GM23248 (cell line): ENCODE measurements around the gene TRPM2. TPM values are rescaled to one million over a fixed set of nuclear protein-coding genes. Genes with fewer than 3 reads are reported as not detected.

Experiments
- DNase-seq: peaks from one replicate; pipeline ENCODE4 v3.0.0-alpha.2; 2015
- H2AFZ ChIP-seq: fragments of 200-600 bp; sonication (generic); 2 replicates; pipeline ENCODE4 v1.6.1; 2016; ENCODE audit warnings: antibody characterized with exemption
- H3F3A ChIP-seq: fragments of 200-600 bp; sonication (generic); 2 replicates; pipeline ENCODE4 v1.6.1; 2016; ENCODE audit warnings: mild to moderate bottlenecking, antibody characterized with exemption, mixed run types; ENCODE audit not compliant: insufficient read depth
- H3K27ac ChIP-seq: fragments of 200-600 bp; sonication (generic); 2 replicates; pipeline ENCODE4 v1.5.1; 2016; ENCODE audit warnings: mild to moderate bottlenecking
- H3K27me3 ChIP-seq: fragments of 200-600 bp; sonication (generic); replicated peaks from 2 replicates; pipeline ENCODE4 v1.6.1; 2016; ENCODE audit warnings: mild to moderate bottlenecking; ENCODE audit not compliant: insufficient read depth
- H3K36me3 ChIP-seq: fragments of 200-600 bp; sonication (generic); 2 replicates; pipeline ENCODE4 v1.6.1; 2016; ENCODE audit warnings: low read depth, mild to moderate bottlenecking
- H3K4me1 ChIP-seq: fragments of 200-600 bp; sonication (generic); 2 replicates; pipeline ENCODE4 v1.6.1; 2016; ENCODE audit warnings: mild to moderate bottlenecking; ENCODE audit not compliant: insufficient read depth
- H3K4me2 ChIP-seq: fragments of 200-600 bp; sonication (generic); one replicate; pipeline ENCODE4 v1.6.1; 2016; ENCODE audit warnings: mild to moderate bottlenecking; ENCODE audit not compliant: unreplicated experiment
- H3K4me3 ChIP-seq: fragments of 200-600 bp; sonication (generic); 2 replicates; pipeline ENCODE4 v1.5.1; 2016; ENCODE audit warnings: mild to moderate bottlenecking
- H3K79me2 ChIP-seq: fragments of 200-600 bp; sonication (generic); 2 replicates; pipeline ENCODE4 v1.6.1; 2016; ENCODE audit warnings: mild to moderate bottlenecking; ENCODE audit not compliant: insufficient read depth
- H3K9ac ChIP-seq: fragments of 200-600 bp; sonication (generic); 2 replicates; pipeline ENCODE4 v1.6.1; 2016; ENCODE audit warnings: mild to moderate bottlenecking
- H3K9me2 ChIP-seq: fragments of 200-600 bp; sonication (generic); 2 replicates; pipeline ENCODE4 v1.6.1; 2016; ENCODE audit warnings: mixed run types, mild to moderate bottlenecking, moderate library complexity; ENCODE audit not compliant: insufficient read depth
- H3K9me3 ChIP-seq: fragments of 200-600 bp; sonication (generic); one replicate; pipeline ENCODE4 v1.6.1; 2017; ENCODE audit warnings: low read depth
- H4K20me1 ChIP-seq: fragments of 200-600 bp; sonication (generic); 2 replicates; pipeline ENCODE4 v1.6.0; 2016; ENCODE audit not compliant: insufficient read depth
- EZH2 ChIP-seq: fragments of 200-600 bp; sonication (generic); IDR thresholded peaks from 2 replicates; pipeline ENCODE4 v1.6.1; 2018; ENCODE audit warnings: antibody characterized with exemption, mild to moderate bottlenecking; ENCODE audit not compliant: insufficient read depth, poor library complexity, severe bottlenecking
- EZH2phosphoT487 ChIP-seq: fragments of 200-600 bp; sonication (generic); IDR thresholded peaks from 2 replicates; pipeline ENCODE4 v1.6.1; 2018; ENCODE audit warnings: antibody characterized with exemption, moderate library complexity, mild to moderate bottlenecking, low read depth; ENCODE audit not compliant: insufficient read depth
- WGBS, 2 experiments: methylation state at CpG; one replicate each; pipeline ENCODE4 v1.1.6; 2015 to 2017; ENCODE audit warnings: low lambda C conversion rate in 2 of 2, low coverage in 1 of 2; ENCODE audit errors: missing lambda C conversion rate in 2 of 2; 5-methylcytosine and 5-hydroxymethylcytosine counted together
- in situ Hi-C: fragments of 300-500 bp; cut with MboI; formaldehyde crosslinking; loops from 2 replicates; pipeline ENCODE4 v1.15.0; 2020
- polyA plus RNA-seq: library from polyadenylated mRNA; unstranded; fragments of >200 nt; fragmentation: Nextera tagmentation; extraction: Ambion mirVana; gene quantifications from 2 replicates; pipeline ENCODE4 v1.2.1, GENCODE V29; 2016
- total RNA-seq: library from RNA; depleted of rRNA; stranded (reverse); fragments of >200 nt; shearing (Covaris generic); gene quantifications from 2 replicates; pipeline ENCODE4 v1.2.3, GENCODE V29; 2014

Gene TRPM2
- total and polyA plus RNA-seq, 2 experiments from 2014 or later = 0.22 TPM; not detected in 1

- no peak overlapping the region for H3K9ac ChIP-seq
- no peak for DNase-seq
- no peak overlapping the region for H2AFZ ChIP-seq
- H4K20me1 ChIP-seq = no peaks in the 10 kb centered on the region
- no peaks in the 10 kb centered on the region for H3F3A ChIP-seq
- no peaks in the 10 kb centered on the region for H3K9me2 ChIP-seq
- no peak for TF ChIP-seq EZH2phosphoT487
- no peak for TF ChIP-seq EZH2
- H3K79me2 ChIP-seq = no peaks in the 10 kb centered on the region
- H3K4me1 ChIP-seq = no peaks in the 10 kb centered on the region
- H3K4me2 ChIP-seq = no peak overlapping the region
- no peaks in the 10 kb centered on the region; the same call in 1 of the 2 replicates for H3K27me3 ChIP-seq
- H3K9me3 ChIP-seq = no peaks in the 10 kb centered on the region
- no peak overlapping the region for H3K27ac ChIP-seq
- 39 to 45% methylated on average over 20 to 22 of the region's 22 CpGs for WGBS, 2 experiments
- in situ Hi-C loops = no loop called here
- H3K4me3 ChIP-seq = no peak overlapping the region
- H3K36me3 ChIP-seq = no peaks in the 10 kb centered on the region
Measured at GRCh38 chr21:44364151-44365053, 11.0 kb downstream of the TRPM2 start.

DNA sequence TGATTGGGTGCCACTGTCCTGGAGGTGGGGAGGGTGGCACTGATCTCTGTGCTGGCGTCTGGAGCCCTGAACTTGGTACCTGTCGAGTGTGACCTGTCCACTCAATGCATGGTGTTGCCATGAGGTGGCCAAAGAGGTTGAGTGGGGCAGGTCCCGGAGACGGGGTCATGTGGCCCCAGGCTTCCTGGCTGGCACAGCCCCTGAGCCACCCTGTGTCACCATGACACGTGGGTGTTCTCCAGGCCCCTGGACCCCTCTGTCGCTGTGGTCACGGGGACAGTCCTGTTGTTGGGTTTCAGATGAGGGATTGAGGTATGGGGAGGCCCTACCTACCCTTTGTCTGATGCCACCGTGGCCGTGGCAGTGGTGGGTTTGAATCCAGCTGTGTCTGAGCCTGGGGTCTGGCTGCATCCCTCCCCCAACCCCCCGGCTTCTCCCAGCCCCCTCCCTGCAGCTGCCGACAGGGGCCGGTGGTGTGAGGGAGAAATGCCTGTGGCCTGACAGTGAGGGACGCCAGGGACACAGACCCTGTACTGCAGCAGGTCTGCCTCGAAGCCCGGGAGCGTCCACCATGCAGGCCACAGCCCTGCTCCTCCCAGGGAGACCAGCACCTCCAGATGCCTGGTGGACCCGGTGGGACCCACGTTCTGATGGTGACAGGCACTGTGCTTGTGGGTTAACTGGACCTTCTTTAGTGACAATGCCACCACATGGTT, 12.0 kb downstream of the TRPM2 start:
- H3K9ac ChIP-seq = no peak overlapping the region
- 39 to 47% methylated on average over 14 to 16 of the region's 18 CpGs for WGBS, 2 experiments
- no peaks in the 10 kb centered on the region for H3K4me1 ChIP-seq
- no peaks in the 10 kb centered on the region for H3K79me2 ChIP-seq
- no peaks in the 10 kb centered on the region for H4K20me1 ChIP-seq
- in situ Hi-C loops = no loop called here
- H3K27ac ChIP-seq = no peak overlapping the region
- no peaks in the 10 kb centered on the region for H3K36me3 ChIP-seq
- H3K9me2 ChIP-seq = no peaks in the 10 kb centered on the region
- no peak for DNase-seq
- H3F3A ChIP-seq = no peaks in the 10 kb centered on the region
- H3K27me3 ChIP-seq = no peaks in the 10 kb centered on the region; the same call in 1 of the 2 replicates
- no peak overlapping the region for H3K4me3 ChIP-seq
- no peaks in the 10 kb centered on the region for H3K9me3 ChIP-seq
- TF ChIP-seq EZH2phosphoT487 = no peak
- no peak for TF ChIP-seq EZH2
- no peak overlapping the region for H2AFZ ChIP-seq
- H3K4me2 ChIP-seq = no peak overlapping the region

DNA sequence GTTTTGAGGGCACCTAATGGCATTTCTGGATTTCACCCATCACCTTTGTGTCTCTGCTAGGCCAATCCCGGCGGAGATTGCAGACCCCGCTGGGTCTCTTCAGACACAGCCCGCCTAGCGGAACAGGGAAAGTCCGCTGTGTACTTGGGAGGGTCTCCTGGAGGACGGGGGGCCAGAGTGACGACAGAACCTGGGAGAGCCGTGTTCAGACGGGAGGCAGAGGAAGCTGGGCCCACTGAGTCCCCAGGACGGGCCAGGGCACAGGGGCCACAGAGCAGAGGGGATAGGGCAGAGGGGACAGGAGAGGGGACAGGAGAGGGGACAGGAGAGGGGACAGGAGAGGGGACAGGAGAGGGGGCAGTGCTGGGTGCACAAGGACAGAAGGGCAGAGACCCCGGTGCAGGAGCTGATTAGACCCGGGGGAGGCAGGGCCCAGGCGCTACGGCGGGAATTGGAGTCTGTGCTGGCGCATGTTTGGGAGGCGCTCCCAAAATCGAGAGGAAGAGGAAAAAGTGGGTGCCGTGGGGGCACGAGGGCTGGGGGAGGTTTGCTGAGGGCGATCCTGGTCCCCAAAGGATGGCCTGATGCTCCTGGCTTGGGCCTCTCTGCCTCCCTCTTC, 12.7 kb downstream of the TRPM2 start:
- Histone ChIP-seq H3K9ac (no peak overlapping the region), H3K79me2 (no peaks in the 10 kb centered on the region), H3K9me3 (no peaks in the 10 kb centered on the region), H3F3A (no peaks in the 10 kb centered on the region), H3K4me1 (no peaks in the 10 kb centered on the region), H3K27ac (no peak overlapping the region), H3K9me2 (no peaks in the 10 kb centered on the region), H2AFZ (no peak overlapping the region), H4K20me1 (no peaks in the 10 kb centered on the region), H3K4me3 (no peak overlapping the region), H3K27me3 (no peaks in the 10 kb centered on the region; the same call in 1 of the 2 replicates), H3K4me2 (no peak overlapping the region), H3K36me3 (no peaks in the 10 kb centered on the region)
- WGBS, 2 experiments = 52% methylated on average over 11 to 22 of the region's 22 CpGs
- DNase-seq = no peak
- in situ Hi-C loops = no loop called here
- TF ChIP-seq EZH2 (no peak), EZH2phosphoT487 (no peak)

- no peaks in the 10 kb centered on the region for H3F3A ChIP-seq
- no peak overlapping the region for H2AFZ ChIP-seq
- no peaks in the 10 kb centered on the region for H3K4me1 ChIP-seq
- no peak overlapping the region for H3K9ac ChIP-seq
- H3K4me3 ChIP-seq = no peak overlapping the region
- no peaks in the 10 kb centered on the region for H3K9me3 ChIP-seq
- no peaks in the 10 kb centered on the region for H3K79me2 ChIP-seq
- no peak for TF ChIP-seq EZH2
- no peak for TF ChIP-seq EZH2phosphoT487
- no peak overlapping the region for H3K27ac ChIP-seq
- H3K36me3 ChIP-seq = no peaks in the 10 kb centered on the region
- in situ Hi-C loops = no loop called here
- H3K4me2 ChIP-seq = no peak overlapping the region
- no peaks in the 10 kb centered on the region for H4K20me1 ChIP-seq
- H3K27me3 ChIP-seq = no peaks in the 10 kb centered on the region; the same call in 1 of the 2 replicates
- 71 to 76% methylated on average over 26 to 28 of the region's 28 CpGs for WGBS, 2 experiments
- DNase-seq = no peak
- H3K9me2 ChIP-seq = no peaks in the 10 kb centered on the region
Measured at GRCh38 chr21:44366586-44367211, 13.3 kb downstream of the TRPM2 start.
